WI38 (cell line): ENCODE data around the gene ZNF175.

Experiments used
- H3K4me3 ChIP-seq: 2 replicates; pipeline ENCODE4 v1.5.1; 2011; ENCODE audit warnings: low read depth, mild to moderate bottlenecking, control low read depth, low read length
- TF ChIP-seq, protein P1 (sequence below): IDR thresholded peaks from 2 replicates; pipeline ENCODE4 v1.5.1; 2012; ENCODE audit warnings: low read depth, mild to moderate bottlenecking, control low read depth, low read length

Gene ZNF175

GRCh38 chr19:51550848-51551672 is 20.0 kb upstream of the ZNF175 start:
- TF ChIP-seq, protein P1, sequence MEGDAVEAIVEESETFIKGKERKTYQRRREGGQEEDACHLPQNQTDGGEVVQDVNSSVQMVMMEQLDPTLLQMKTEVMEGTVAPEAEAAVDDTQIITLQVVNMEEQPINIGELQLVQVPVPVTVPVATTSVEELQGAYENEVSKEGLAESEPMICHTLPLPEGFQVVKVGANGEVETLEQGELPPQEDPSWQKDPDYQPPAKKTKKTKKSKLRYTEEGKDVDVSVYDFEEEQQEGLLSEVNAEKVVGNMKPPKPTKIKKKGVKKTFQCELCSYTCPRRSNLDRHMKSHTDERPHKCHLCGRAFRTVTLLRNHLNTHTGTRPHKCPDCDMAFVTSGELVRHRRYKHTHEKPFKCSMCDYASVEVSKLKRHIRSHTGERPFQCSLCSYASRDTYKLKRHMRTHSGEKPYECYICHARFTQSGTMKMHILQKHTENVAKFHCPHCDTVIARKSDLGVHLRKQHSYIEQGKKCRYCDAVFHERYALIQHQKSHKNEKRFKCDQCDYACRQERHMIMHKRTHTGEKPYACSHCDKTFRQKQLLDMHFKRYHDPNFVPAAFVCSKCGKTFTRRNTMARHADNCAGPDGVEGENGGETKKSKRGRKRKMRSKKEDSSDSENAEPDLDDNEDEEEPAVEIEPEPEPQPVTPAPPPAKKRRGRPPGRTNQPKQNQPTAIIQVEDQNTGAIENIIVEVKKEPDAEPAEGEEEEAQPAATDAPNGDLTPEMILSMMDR: no peak
- H3K4me3 ChIP-seq: no peak overlapping the region

GRCh38 chr19:51551673-51552432 is 19.2 kb upstream of the ZNF175 start:
- TF ChIP-seq, protein P1: no peak
- H3K4me3 ChIP-seq: no peak overlapping the region

DNA sequence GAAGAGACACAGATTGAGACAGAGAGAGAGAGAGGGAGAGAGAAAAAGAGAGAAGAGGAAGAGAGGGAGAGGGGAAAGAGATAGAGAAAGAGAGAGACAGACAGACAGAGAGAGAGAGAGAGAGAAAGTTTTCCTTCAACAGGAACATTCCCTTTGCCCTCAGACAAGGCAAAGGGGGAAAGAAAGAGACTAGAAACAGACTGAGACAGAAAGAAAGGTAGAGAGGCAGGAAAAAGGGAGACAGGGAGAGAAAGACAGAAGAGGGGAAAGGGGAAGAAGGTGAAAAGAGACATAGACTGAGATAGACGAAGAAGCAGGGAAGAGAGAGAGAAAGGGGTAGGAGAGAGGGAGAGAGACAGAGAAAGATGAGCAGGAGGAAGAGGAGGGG is 18.5 kb upstream of the ZNF175 start:
- H3K4me3 ChIP-seq: no peak overlapping the region
- TF ChIP-seq, protein P1: no peak

DNA sequence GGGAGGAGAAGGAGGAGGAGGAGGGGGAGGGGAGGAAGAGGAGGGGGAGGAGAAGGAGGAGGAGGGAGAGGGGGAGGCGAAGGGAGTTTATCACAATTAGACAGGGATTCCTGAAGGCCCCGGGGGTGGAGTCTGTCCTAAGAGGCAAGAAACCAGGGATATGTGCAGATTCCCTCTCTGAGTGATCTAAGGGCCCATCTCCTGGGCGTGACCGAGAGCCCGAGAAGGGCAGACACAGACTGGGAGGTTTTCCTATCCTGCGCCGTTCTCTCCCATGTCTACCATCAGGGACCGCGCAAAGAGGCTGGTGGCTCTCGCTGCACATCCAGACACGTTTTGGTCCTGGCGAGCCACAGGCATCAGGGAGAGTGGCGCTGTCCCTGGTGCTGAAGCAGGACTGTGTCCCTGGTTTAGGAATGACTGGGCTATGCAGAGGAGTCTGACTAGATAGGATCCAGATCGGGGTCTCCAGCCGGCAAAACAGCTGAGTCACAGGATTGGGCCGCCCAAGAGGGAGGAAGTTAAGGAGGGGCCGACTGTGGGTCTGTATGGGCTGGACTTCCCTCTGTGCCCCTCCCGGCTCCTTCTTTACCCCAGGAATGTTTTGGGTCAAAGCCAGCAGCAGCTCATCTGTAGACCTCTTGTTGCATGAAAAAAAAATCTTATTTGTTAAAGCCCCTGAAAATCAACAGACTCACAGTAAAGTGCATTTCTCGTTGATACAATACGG is 17.9 kb upstream of the ZNF175 start:
- TF ChIP-seq, protein P1: no peak
- H3K4me3 ChIP-seq: no peak overlapping the region

DNA sequence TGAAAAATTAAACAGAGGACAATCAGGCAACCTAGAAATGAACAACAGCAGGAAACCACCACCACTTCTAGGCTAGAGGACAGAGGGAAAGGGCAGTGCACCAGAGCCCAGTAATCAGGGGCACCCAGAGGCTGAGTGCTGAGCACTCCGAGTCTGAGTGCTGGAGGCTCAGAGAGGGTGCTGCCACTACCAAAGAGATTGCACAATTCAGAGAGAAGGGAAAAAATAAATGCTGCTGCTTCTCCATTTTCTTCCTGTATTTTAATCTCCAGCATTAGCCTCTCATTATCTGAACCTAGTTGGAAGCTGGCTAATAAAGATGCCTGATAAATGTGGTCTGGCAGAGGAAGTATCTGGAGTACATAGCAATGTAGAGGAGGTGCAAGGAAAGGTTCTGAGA is 11.8 kb upstream of the ZNF175 start:
- no peak overlapping the region for H3K4me3 ChIP-seq
- TF ChIP-seq, protein P1: no peak

DNA sequence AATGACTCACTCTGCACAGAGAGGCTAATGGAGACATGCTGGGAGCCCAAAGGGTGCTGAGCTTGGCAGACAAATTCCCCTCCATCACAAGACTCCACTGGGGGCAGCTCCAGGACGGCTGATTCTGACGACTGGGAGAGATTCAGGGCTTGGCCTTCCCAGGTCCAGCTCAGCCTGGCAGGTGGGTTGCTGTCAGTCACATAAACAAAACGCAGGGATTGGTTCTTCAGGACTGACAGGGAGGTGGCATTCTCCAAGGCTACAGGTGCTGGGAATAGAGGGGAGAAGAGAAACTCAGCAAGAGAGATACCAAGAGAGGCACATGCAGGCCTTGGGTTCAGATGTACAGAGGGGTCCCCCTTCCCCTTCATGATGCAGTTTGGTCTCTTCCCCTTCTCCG is 10.7 kb upstream of the ZNF175 start:
- TF ChIP-seq, protein P1: no peak
- no peak overlapping the region for H3K4me3 ChIP-seq
